Measurements from ENCODE around the gene NOXO1. TPM values are rescaled to one million over a fixed set of nuclear protein-coding genes. Genes with fewer than 3 reads are reported as not detected.

The NOXO1 gene
- total and polyA plus RNA-seq, 9 of the 15 experiments (the other 6 are each of a cell fraction or from before 2014, with no cell fraction given), result not detected

GRCh38 chr16:1964506-1965395, 16.5 kb downstream of the NOXO1 start, which contains the start of gene RPS2 (continued):
- no peak for TF ChIP-seq KDM1A (IDR thresholded peaks at IDR 0.05)
- TF ChIP-seq ZBTB1 (CRISPR knock-in tag; IDR thresholded peaks at IDR 0.05; ENCODE audit: borderline replicate concordance, low read depth), result peak; percentile 56; the same call in 1 of the 2 replicates
- 0 out of 2 replicates have a peak, but pooled peaks have one; percentile 32 for TF ChIP-seq KLF1 (tag; IDR thresholded peaks at IDR 0.05)
- TF ChIP-seq SREBF1 (IDR thresholded peaks at IDR 0.05; ENCODE audit: borderline replicate concordance, low read depth, low read length), result no peak
- 0 out of 4 replicates have a peak, but pooled peaks of 1 of the 2 experiments have one; percentile 7 for TF ChIP-seq RCOR1 (IDR thresholded peaks at IDR 0.05; ENCODE audit: borderline replicate concordance in 1 of 2, low read depth in 2 of 2, low read length in 2 of 2)
- TF ChIP-seq LARP7 (IDR thresholded peaks at IDR 0.05), result no peak
- TF ChIP-seq ETV1 (tag; conservative IDR thresholded peaks at IDR 0.05; ENCODE audit: low read depth), result peak; percentile 25; the same call in 1 of the 2 replicates
- peak; percentile 91 for TF ChIP-seq ERF (CRISPR knock-in tag; IDR thresholded peaks at IDR 0.05)
- TF ChIP-seq FOXK2 (conservative IDR thresholded peaks at IDR 0.05 in 1 of 2, IDR thresholded peaks at IDR 0.05 in 1 of 2; ENCODE audit: low read depth in 2 of 2), result peak; percentile 67 to 69; a peak in 2 of 4 replicates
- TF ChIP-seq U2AF2 (optimal IDR thresholded peaks at IDR 0.05; ENCODE audit: low read depth, low read length), result no peak
- TF ChIP-seq ZFPM2 (CRISPR knock-in tag; IDR thresholded peaks at IDR 0.05), result 0 out of 2 replicates have a peak, but pooled peaks have one; percentile 34
- TF ChIP-seq SRSF3 (IDR thresholded peaks at IDR 0.05; ENCODE audit: insufficient read depth, low read length), result peak; percentile 6; the same call in 1 of the 2 replicates
- TF ChIP-seq NCOA1 (IDR thresholded peaks at IDR 0.05; ENCODE audit: low read depth), result no peak
- TF ChIP-seq, protein P1, sequence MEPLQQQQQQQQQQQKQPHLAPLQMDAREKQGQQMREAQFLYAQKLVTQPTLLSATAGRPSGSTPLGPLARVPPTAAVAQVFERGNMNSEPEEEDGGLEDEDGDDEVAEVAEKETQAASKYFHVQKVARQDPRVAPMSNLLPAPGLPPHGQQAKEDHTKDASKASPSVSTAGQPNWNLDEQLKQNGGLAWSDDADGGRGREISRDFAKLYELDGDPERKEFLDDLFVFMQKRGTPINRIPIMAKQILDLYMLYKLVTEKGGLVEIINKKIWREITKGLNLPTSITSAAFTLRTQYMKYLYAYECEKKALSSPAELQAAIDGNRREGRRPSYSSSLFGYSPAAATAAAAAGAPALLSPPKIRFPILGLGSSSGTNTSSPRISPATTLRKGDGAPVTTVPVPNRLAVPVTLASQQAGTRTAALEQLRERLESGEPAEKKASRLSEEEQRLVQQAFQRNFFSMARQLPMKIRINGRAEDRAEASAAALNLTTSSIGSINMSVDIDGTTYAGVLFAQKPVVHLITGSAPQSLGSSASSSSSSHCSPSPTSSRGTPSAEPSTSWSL (CRISPR knock-in tag; IDR thresholded peaks at IDR 0.05; ENCODE audit: borderline replicate concordance), result peak; percentile 20; the same call in 1 of the 2 replicates
- TF ChIP-seq ZNF431 (CRISPR knock-in tag; IDR thresholded peaks at IDR 0.05), result peak; percentile 56
- no peak for TF ChIP-seq CBX3 (IDR thresholded peaks at IDR 0.05; ENCODE audit: borderline replicate concordance in 1 of 2, low read length in 2 of 2)
- no peak for TF ChIP-seq MITF (IDR thresholded peaks at IDR 0.05)
- TF ChIP-seq TEAD2 (tag; IDR thresholded peaks at IDR 0.05), result no peak
- no peak for TF ChIP-seq PHTF2 (CRISPR knock-in tag; IDR thresholded peaks at IDR 0.05)
- no peak for TF ChIP-seq HLTF (IDR thresholded peaks at IDR 0.05)
- no peak for TF ChIP-seq ADNP (tag; IDR thresholded peaks at IDR 0.05)
- TF ChIP-seq, protein P2, sequence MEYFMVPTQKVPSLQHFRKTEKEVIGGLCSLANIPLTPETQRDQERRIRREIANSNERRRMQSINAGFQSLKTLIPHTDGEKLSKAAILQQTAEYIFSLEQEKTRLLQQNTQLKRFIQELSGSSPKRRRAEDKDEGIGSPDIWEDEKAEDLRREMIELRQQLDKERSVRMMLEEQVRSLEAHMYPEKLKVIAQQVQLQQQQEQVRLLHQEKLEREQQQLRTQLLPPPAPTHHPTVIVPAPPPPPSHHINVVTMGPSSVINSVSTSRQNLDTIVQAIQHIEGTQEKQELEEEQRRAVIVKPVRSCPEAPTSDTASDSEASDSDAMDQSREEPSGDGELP (CRISPR knock-in tag; IDR thresholded peaks at IDR 0.05; ENCODE audit: borderline replicate concordance), result peak; percentile 63
- TF ChIP-seq NFATC3 (IDR thresholded peaks at IDR 0.05), result no peak
- 0 out of 4 replicates have a peak, but pooled peaks of 1 of the 2 experiments have one; percentile 41 for TF ChIP-seq KDM4B (IDR thresholded peaks at IDR 0.05; ENCODE audit: borderline replicate concordance in 2 of 2, low read depth in 1 of 2)
- TF ChIP-seq GABPA (tag; conservative IDR thresholded peaks at IDR 0.05; ENCODE audit: low read depth), result peak; percentile 65

All from K562 (cell line).